ENCODE data around the gene OR6X1. TPM values are rescaled to one million over a fixed set of nuclear protein-coding genes. Genes with fewer than 3 reads are reported as not detected.
"Not testable (repeated sequence)": the region's sequence is repeated elsewhere in the genome, so short reads cannot be mapped to it uniquely, and the experiment has no call there.

The OR6X1 gene
- total RNA-seq, 3 donors from 2014 or later, result not detected

- ATAC-seq (no peak), DNase-seq (no peak)
- Histone ChIP-seq H3K36me3 (ENCODE audit: low read depth) (peaks cover 23% of the 10 kb centered on the region), H3K9me3 (no peaks in the 10 kb centered on the region), H3K4me1 (ENCODE audit: low read depth) (no peaks in the 10 kb centered on the region), H3K4me3 (no peak overlapping the region)
- TF ChIP-seq, protein P1, sequence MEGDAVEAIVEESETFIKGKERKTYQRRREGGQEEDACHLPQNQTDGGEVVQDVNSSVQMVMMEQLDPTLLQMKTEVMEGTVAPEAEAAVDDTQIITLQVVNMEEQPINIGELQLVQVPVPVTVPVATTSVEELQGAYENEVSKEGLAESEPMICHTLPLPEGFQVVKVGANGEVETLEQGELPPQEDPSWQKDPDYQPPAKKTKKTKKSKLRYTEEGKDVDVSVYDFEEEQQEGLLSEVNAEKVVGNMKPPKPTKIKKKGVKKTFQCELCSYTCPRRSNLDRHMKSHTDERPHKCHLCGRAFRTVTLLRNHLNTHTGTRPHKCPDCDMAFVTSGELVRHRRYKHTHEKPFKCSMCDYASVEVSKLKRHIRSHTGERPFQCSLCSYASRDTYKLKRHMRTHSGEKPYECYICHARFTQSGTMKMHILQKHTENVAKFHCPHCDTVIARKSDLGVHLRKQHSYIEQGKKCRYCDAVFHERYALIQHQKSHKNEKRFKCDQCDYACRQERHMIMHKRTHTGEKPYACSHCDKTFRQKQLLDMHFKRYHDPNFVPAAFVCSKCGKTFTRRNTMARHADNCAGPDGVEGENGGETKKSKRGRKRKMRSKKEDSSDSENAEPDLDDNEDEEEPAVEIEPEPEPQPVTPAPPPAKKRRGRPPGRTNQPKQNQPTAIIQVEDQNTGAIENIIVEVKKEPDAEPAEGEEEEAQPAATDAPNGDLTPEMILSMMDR (IDR thresholded peaks at IDR 0.05), result no peak
- intact Hi-C loops (cut with DNase I, micrococcal nuclease), result no loop called here
These were observed 24.7 kb downstream of the OR6X1 start for GRCh38 chr11:123729602-123730001.

- intact Hi-C loops (cut with DNase I, micrococcal nuclease), result no loop called here
- ATAC-seq (no peak), DNase-seq (no peak)
- H3K9me3 ChIP-seq, result no peaks in the 10 kb centered on the region
- H3K4me3 ChIP-seq, result no peak overlapping the region
- TF ChIP-seq, protein P1 (IDR thresholded peaks at IDR 0.05), result no peak
- peaks cover 23% of the 10 kb centered on the region for H3K36me3 ChIP-seq (ENCODE audit: low read depth)
- H3K4me1 ChIP-seq (ENCODE audit: low read depth), result no peaks in the 10 kb centered on the region
These were observed 28.2 kb downstream of the OR6X1 start for GRCh38 chr11:123725995-123726655.

GRCh38 chr11:123719452-123719851 is 34.9 kb downstream of the OR6X1 start:
- H3K4me3 ChIP-seq, result no peak overlapping the region
- no peaks in the 10 kb centered on the region for H3K9me3 ChIP-seq
- no peak for ATAC-seq
- TF ChIP-seq, protein P1 (IDR thresholded peaks at IDR 0.05), result no peak
- intact Hi-C loops (cut with DNase I, micrococcal nuclease), result loop anchor here in 1 of 2 donors (10.0 kb wide), 1 partner anchor 135 kb away; no protein-coding TSS in a partner anchor
- no peak for DNase-seq
- no peaks in the 10 kb centered on the region for H3K36me3 ChIP-seq (ENCODE audit: low read depth)
- no peaks in the 10 kb centered on the region for H3K4me1 ChIP-seq (ENCODE audit: low read depth)

- TF ChIP-seq, protein P1 (IDR thresholded peaks at IDR 0.05), result no peak
These were observed 35.8 kb downstream of the OR6X1 start for GRCh38 chr11:123718469-123718868.

DNA sequence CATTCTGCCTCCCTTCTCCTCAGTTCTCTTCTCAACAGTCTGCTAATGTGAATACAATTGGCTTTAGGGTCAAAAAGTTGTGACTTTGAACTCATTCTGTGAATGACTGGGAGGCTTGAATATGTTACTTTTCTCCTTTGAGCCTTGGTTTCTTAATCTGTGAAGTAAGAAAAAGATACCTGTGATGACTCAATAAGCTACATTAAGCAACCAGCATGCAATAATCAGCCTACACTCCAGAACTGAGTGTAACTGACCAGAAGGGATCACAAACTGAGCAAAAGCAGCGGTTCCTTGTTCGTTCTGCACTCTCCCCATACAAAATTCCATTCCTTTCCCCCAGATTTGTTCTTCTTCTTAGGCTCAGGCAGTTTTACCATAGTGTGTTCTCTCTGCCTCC is 36.3 kb downstream of the OR6X1 start:
- Histone ChIP-seq H3K36me3 (ENCODE audit: low read depth) (no peaks in the 10 kb centered on the region), H3K4me3 (no peak overlapping the region), H3K4me1 (ENCODE audit: low read depth) (no peaks in the 10 kb centered on the region), H3K9me3 (no peaks in the 10 kb centered on the region)
- no peak for DNase-seq
- intact Hi-C loops (cut with DNase I, micrococcal nuclease), result loop anchor here in 1 of 2 donors (10.0 kb wide), 1 partner anchor 133 kb away; no protein-coding TSS in a partner anchor
- no peak for ATAC-seq
- TF ChIP-seq, protein P1 (IDR thresholded peaks at IDR 0.05), result no peak

More at GRCh38 chr11:123718469-123718868, 35.8 kb downstream of the OR6X1 start:
- Histone ChIP-seq H3K4me1 (ENCODE audit: low read depth) (no peaks in the 10 kb centered on the region), H3K4me3 (no peak overlapping the region), H3K36me3 (ENCODE audit: low read depth) (no peaks in the 10 kb centered on the region), H3K9me3 (no peaks in the 10 kb centered on the region)
- intact Hi-C loops (cut with DNase I, micrococcal nuclease), result loop anchor here in 1 of 2 donors (10.0 kb wide), 1 partner anchor 134 kb away; no protein-coding TSS in a partner anchor
- ATAC-seq (no peak), DNase-seq (no peak)

GRCh38 chr11:123712627-123713026 is 41.7 kb downstream of the OR6X1 start:
- not testable (repeated sequence) for H3K9me3 ChIP-seq; H3K36me3 ChIP-seq (ENCODE audit: low read depth); H3K4me1 ChIP-seq (ENCODE audit: low read depth); H3K4me3 ChIP-seq; DNase-seq; ATAC-seq
- intact Hi-C loops (cut with DNase I, micrococcal nuclease), result loop anchor here in 1 of 2 donors (10.0 kb wide), 1 partner anchor 128 kb away; no protein-coding TSS in a partner anchor
